ENCODE data around the gene ZNF474. TPM values are rescaled to one million over a fixed set of nuclear protein-coding genes. Genes with fewer than 3 reads are reported as not detected.

ZNF474 gene
- total and polyA plus RNA-seq, 2 of the 4 experiments (the other 2 are of a cell fraction), result 0.24 to 0.54 TPM

DNA sequence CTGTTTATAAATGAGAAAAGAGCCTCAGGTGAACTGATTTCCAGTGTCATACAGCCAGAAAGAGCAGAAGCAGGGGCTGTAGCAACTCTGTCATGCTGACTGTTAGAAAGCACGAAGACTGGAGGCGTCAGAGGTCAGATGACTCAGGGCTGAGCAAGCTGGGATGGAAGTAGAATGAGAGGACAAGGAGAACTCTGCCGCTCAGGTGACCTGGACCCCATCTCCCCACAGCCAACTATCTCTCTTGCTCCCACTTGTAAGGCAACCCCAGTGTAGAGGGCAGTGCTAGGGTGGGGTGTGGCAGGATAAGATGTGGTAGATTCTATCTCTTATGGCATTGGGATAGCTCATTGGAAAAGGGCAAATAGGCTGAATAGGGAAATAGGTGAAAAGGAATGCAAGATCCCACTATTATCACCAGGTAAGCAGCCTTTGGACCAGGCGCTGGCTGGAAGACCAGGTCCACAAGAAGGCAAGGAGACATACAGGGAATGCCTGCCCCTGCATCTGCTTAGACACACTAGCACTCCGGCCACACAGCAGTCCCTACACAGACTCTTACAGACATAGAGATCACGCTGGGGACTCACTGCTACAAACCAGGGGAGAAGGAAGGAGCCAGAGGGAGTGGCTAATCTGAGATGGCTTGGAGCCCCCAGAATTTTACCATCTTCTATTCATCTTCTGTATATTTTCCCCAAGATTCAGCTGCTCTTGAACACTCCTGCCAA lies 30.1 kb upstream of the ZNF474 start:
- no peaks in the 10 kb centered on the region for H3K9me3 ChIP-seq (ENCODE audit: control insufficient read depth, insufficient read depth, low read length)
- H3K4me3 ChIP-seq (ENCODE audit: insufficient read depth, low read depth, low read length), result no peak overlapping the region
- peak overlapping the region; percentile 72 for H2BK120ac ChIP-seq (ENCODE audit: low read depth, low read length)
- peak overlapping the region; percentile 66 for H2BK5ac ChIP-seq (ENCODE audit: low read depth, low read length, poor library complexity, severe bottlenecking)
- H3K4me1 ChIP-seq (ENCODE audit: control insufficient read depth, insufficient read depth, low read length), result peaks cover 13% of the 10 kb centered on the region
- CTCF ChIA-PET, result interaction anchor here (1.0 to 1.4 kb wide), 2 partner anchors 23 to 57 kb away, joined by 3 to 6 read pairs; no protein-coding TSS in a partner anchor
- peak; percentile 90 for DNase-seq
- H4K91ac ChIP-seq (ENCODE audit: insufficient read depth, low read depth, low read length), result peak overlapping the region; percentile 29; the same call in 1 of the 2 replicates
- dilution Hi-C loops (cut with HindIII; ENCODE audit: low sequenced_read_pairs, unreplicated experiment), result no loop called here
- H3K14ac ChIP-seq (replicated peaks; ENCODE audit: low read depth, low read length), result no peak overlapping the region
- no peak overlapping the region for H3K56ac ChIP-seq (ENCODE audit: extremely low read depth, insufficient read depth, low read length)
- peak overlapping the region; percentile 53 for H2AFZ ChIP-seq (replicated peaks; ENCODE audit: low read length, poor library complexity)
- H3K27me3 ChIP-seq (ENCODE audit: control insufficient read depth, insufficient read depth, low read length), result no peaks in the 10 kb centered on the region
- H3K9ac ChIP-seq (ENCODE audit: low read depth, low read length), result no peak overlapping the region
- H4K20me1 ChIP-seq (ENCODE audit: insufficient read depth, low read length), result no peaks in the 10 kb centered on the region
- peak overlapping the region in 1 of 2 experiments; percentile 44; a peak in 2 of 4 replicates for H4K8ac ChIP-seq (ENCODE audit: low read depth in 2 of 2, low read length in 2 of 2)
- H3K4ac ChIP-seq (ENCODE audit: low read depth, low read length), result peak overlapping the region; percentile 71
- POLR2A ChIA-PET (ENCODE audit: unreplicated experiment), result interaction anchor here (0.6 kb wide), 1 partner anchor 21 kb away, joined by 3 read pairs; the partner anchor contains the start of gene LOX
- intact Hi-C loops (cut with micrococcal nuclease), result no loop called here
- H3K27ac ChIP-seq (ENCODE audit: insufficient read depth, low read length), result no peak overlapping the region
- H3K36me3 ChIP-seq (ENCODE audit: control insufficient read depth, insufficient read depth, low read length), result no peaks in the 10 kb centered on the region
- peak overlapping the region; percentile 3; the same call in 2 of the 3 replicates for H2BK15ac ChIP-seq (ENCODE audit: low read depth, low read length)
- no peak overlapping the region for H3K23ac ChIP-seq (ENCODE audit: low read depth, low read length)
- H3K4me2 ChIP-seq (ENCODE audit: low read depth, low read length), result peak overlapping the region; percentile 30; the same call in 1 of the 2 replicates
- 0 out of 2 replicates have a peak overlapping the region, but pooled peaks have one; percentile 14 for H4K5ac ChIP-seq (ENCODE audit: low read depth, low read length)
- H3K79me1 ChIP-seq (ENCODE audit: low read depth in 1 of 2, low read length in 2 of 2), result peaks cover 0 to 3% of the 10 kb centered on the region in 2 experiments; a peak in 1 of 4 replicates
- peak; percentile 67 for TF ChIP-seq FOS (IDR thresholded peaks at IDR 0.05; ENCODE audit: low read depth, low read length)
- TF ChIP-seq BHLHE40 (IDR thresholded peaks at IDR 0.05; ENCODE audit: low read depth, low read length), result peak; percentile 48
- TF ChIP-seq MXI1 (IDR thresholded peaks at IDR 0.05; ENCODE audit: borderline replicate concordance, low read depth, low read length), result no peak
- TF ChIP-seq, protein P1, sequence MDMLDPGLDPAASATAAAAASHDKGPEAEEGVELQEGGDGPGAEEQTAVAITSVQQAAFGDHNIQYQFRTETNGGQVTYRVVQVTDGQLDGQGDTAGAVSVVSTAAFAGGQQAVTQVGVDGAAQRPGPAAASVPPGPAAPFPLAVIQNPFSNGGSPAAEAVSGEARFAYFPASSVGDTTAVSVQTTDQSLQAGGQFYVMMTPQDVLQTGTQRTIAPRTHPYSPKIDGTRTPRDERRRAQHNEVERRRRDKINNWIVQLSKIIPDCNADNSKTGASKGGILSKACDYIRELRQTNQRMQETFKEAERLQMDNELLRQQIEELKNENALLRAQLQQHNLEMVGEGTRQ (IDR thresholded peaks at IDR 0.05; ENCODE audit: low read depth, low read length), result peak; percentile 54; the same call in 1 of the 2 replicates
- TF ChIP-seq NFE2L2 (IDR thresholded peaks at IDR 0.05; ENCODE audit: low read depth, low read length), result peak; percentile 79
- TF ChIP-seq CEBPB (IDR thresholded peaks at IDR 0.05; ENCODE audit: low read depth, low read length), result peak; percentile 56
- TF ChIP-seq RCOR1 (IDR thresholded peaks at IDR 0.05; ENCODE audit: insufficient replicate concordance, low read length), result no peak
- TF ChIP-seq POLR2A (IDR thresholded peaks at IDR 0.05; ENCODE audit: low read depth, low read length), result no peak
- TF ChIP-seq CHD1 (IDR thresholded peaks at IDR 0.05; ENCODE audit: low read depth, low read length), result no peak
- TF ChIP-seq MAZ (IDR thresholded peaks at IDR 0.05; ENCODE audit: borderline replicate concordance, low read depth, low read length), result 0 out of 2 replicates have a peak, but pooled peaks have one; percentile 8
- peak; percentile 26; the same call in 1 of the 2 replicates for TF ChIP-seq MAFK (IDR thresholded peaks at IDR 0.05; ENCODE audit: low read depth, low read length)
- peak overlapping the region; percentile 72 for H2BK20ac ChIP-seq (ENCODE audit: low read depth, low read length)
- in situ Hi-C loops (cut with MboI; ENCODE audit: low sequenced_read_pairs), result no loop called here
- no CpG with 5 or more reads among the region's 6 CpGs for WGBS, 2 experiments (ENCODE audit: extremely low coverage in 2 of 2, insufficient read length in 1 of 2)
- no peak overlapping the region for H2AK9ac ChIP-seq (replicated peaks; ENCODE audit: low read depth, low read length, poor library complexity)
- no peak overlapping the region; the same call in 1 of the 2 replicates for H3K18ac ChIP-seq (ENCODE audit: low read depth, low read length)
- peaks cover 9% of the 10 kb centered on the region for H3K9me1 ChIP-seq (ENCODE audit: insufficient read depth, low read length)
- no TSS peak for BruUV-seq (replicated peaks)
- peak overlapping the region; percentile 56 for H2AK5ac ChIP-seq (ENCODE audit: low read depth, low read length)
- ATAC-seq (ENCODE audit: low read depth), result peak; percentile 92
